Measurements from ENCODE around the gene INHA. TPM values are rescaled to one million over a fixed set of nuclear protein-coding genes. Genes with fewer than 3 reads are reported as not detected.

INHA gene
- total RNA-seq, 1 experiment from 2014 or later: 1.8 TPM

- DNase-seq: peak; percentile 61
- Histone ChIP-seq H3K36me3 (replicated peaks; ENCODE audit: control insufficient read depth, insufficient read depth, low read length) (peaks cover 2% of the 10 kb centered on the region), H3K4me3 (ENCODE audit: insufficient read depth, low read depth, low read length) (peak overlapping the region; percentile 52), H3K27me3 (ENCODE audit: control insufficient read depth, insufficient read depth, low read length) (no peaks in the 10 kb centered on the region)
These were observed 24.9 kb downstream of the INHA start for GRCh38 chr2:219596954-219597551.

- H3K27me3 ChIP-seq (ENCODE audit: control insufficient read depth, insufficient read depth, low read length): no peaks in the 10 kb centered on the region
- H3K36me3 ChIP-seq (replicated peaks; ENCODE audit: control insufficient read depth, insufficient read depth, low read length): peaks cover 2% of the 10 kb centered on the region
- H3K4me3 ChIP-seq (ENCODE audit: insufficient read depth, low read depth, low read length): peak within 1 kb of the TSS; percentile 52
- DNase-seq: peak; percentile 97
These were observed 25.6 kb downstream of the INHA start, which contains the start of gene STK11IP for GRCh38 chr2:219597552-219598307. TSS of gene STK11IP (plus strand) at chr2:219597857. CDS start at chr2:219598120, 263 bp downstream.

- Histone ChIP-seq H3K36me3 (replicated peaks; ENCODE audit: control insufficient read depth, insufficient read depth, low read length) (peaks cover 2% of the 10 kb centered on the region), H3K4me3 (ENCODE audit: insufficient read depth, low read depth, low read length) (peak overlapping the region; percentile 52), H3K27me3 (ENCODE audit: control insufficient read depth, insufficient read depth, low read length) (no peaks in the 10 kb centered on the region)
- DNase-seq: no peak
These were observed 26.4 kb downstream of the INHA start for GRCh38 chr2:219598308-219599078.

GRCh38 chr2:219603771-219604170, 31.7 kb downstream of the INHA start:
- peaks cover 5% of the 10 kb centered on the region for H3K36me3 ChIP-seq (replicated peaks; ENCODE audit: control insufficient read depth, insufficient read depth, low read length)
- no peak for DNase-seq
- H3K27me3 ChIP-seq (ENCODE audit: control insufficient read depth, insufficient read depth, low read length): no peaks in the 10 kb centered on the region

GRCh38 chr2:219605607-219605954, 33.5 kb downstream of the INHA start:
- Histone ChIP-seq H3K4me3 (ENCODE audit: insufficient read depth, low read depth, low read length) (no peak overlapping the region), H3K27me3 (ENCODE audit: control insufficient read depth, insufficient read depth, low read length) (no peaks in the 10 kb centered on the region), H3K36me3 (replicated peaks; ENCODE audit: control insufficient read depth, insufficient read depth, low read length) (peaks cover 5% of the 10 kb centered on the region)
- DNase-seq: no peak

More at GRCh38 chr2:219603771-219604170, 31.7 kb downstream of the INHA start:
- H3K4me3 ChIP-seq (ENCODE audit: insufficient read depth, low read depth, low read length): no peak overlapping the region

GRCh38 chr2:219607931-219608330, 35.8 kb downstream of the INHA start:
- Histone ChIP-seq H3K36me3 (replicated peaks; ENCODE audit: control insufficient read depth, insufficient read depth, low read length) (peaks cover 5% of the 10 kb centered on the region), H3K4me3 (ENCODE audit: insufficient read depth, low read depth, low read length) (no peak overlapping the region), H3K27me3 (ENCODE audit: control insufficient read depth, insufficient read depth, low read length) (no peaks in the 10 kb centered on the region)
- DNase-seq: peak; percentile 38

- H3K27me3 ChIP-seq (ENCODE audit: control insufficient read depth, insufficient read depth, low read length): no peaks in the 10 kb centered on the region
- no peak overlapping the region for H3K4me3 ChIP-seq (ENCODE audit: insufficient read depth, low read depth, low read length)
- H3K36me3 ChIP-seq (replicated peaks; ENCODE audit: control insufficient read depth, insufficient read depth, low read length): peaks cover 5% of the 10 kb centered on the region
- peak; percentile 60 for DNase-seq
These were observed 36.4 kb downstream of the INHA start for GRCh38 chr2:219608399-219608964.

- no peak for DNase-seq
- Histone ChIP-seq H3K4me3 (ENCODE audit: insufficient read depth, low read depth, low read length) (no peak overlapping the region), H3K27me3 (ENCODE audit: control insufficient read depth, insufficient read depth, low read length) (no peaks in the 10 kb centered on the region), H3K36me3 (replicated peaks; ENCODE audit: control insufficient read depth, insufficient read depth, low read length) (peaks cover 5% of the 10 kb centered on the region)
These were observed 37.1 kb downstream of the INHA start for GRCh38 chr2:219609149-219609750.

- H3K4me3 ChIP-seq (ENCODE audit: insufficient read depth, low read depth, low read length): no peak overlapping the region
- peaks cover 6% of the 10 kb centered on the region for H3K36me3 ChIP-seq (replicated peaks; ENCODE audit: control insufficient read depth, insufficient read depth, low read length)
- DNase-seq: no peak
- no peaks in the 10 kb centered on the region for H3K27me3 ChIP-seq (ENCODE audit: control insufficient read depth, insufficient read depth, low read length)
These were observed 39.2 kb downstream of the INHA start for GRCh38 chr2:219611306-219611705.

- H3K27me3 ChIP-seq (ENCODE audit: control insufficient read depth, insufficient read depth, low read length): no peaks in the 10 kb centered on the region
- H3K36me3 ChIP-seq (replicated peaks; ENCODE audit: control insufficient read depth, insufficient read depth, low read length): peaks cover 4% of the 10 kb centered on the region
- DNase-seq: no peak
- no peak overlapping the region for H3K4me3 ChIP-seq (ENCODE audit: insufficient read depth, low read depth, low read length)
These were observed 39.9 kb downstream of the INHA start for GRCh38 chr2:219611866-219612576.

- Histone ChIP-seq H3K27me3 (ENCODE audit: control insufficient read depth, insufficient read depth, low read length) (no peaks in the 10 kb centered on the region), H3K4me3 (ENCODE audit: insufficient read depth, low read depth, low read length) (no peak overlapping the region), H3K36me3 (replicated peaks; ENCODE audit: control insufficient read depth, insufficient read depth, low read length) (peaks cover 4% of the 10 kb centered on the region)
- peak; percentile 52 for DNase-seq
These were observed 40.6 kb downstream of the INHA start for GRCh38 chr2:219612577-219613286.

- H3K27me3 ChIP-seq (ENCODE audit: control insufficient read depth, insufficient read depth, low read length): no peaks in the 10 kb centered on the region
- H3K4me3 ChIP-seq (ENCODE audit: insufficient read depth, low read depth, low read length): no peak overlapping the region
- H3K36me3 ChIP-seq (replicated peaks; ENCODE audit: control insufficient read depth, insufficient read depth, low read length): peaks cover 4% of the 10 kb centered on the region
- no peak for DNase-seq
These were observed 41.5 kb downstream of the INHA start for GRCh38 chr2:219613461-219614070.
